Spleen (tissue), 7 donors: ENCODE data around the gene PLEKHG1.

Source experiments
- CTCF ChIP-seq, 11 experiments: fragments of 200-600 bp in 7 of 11; fragments of 450-650 bp in 4 of 11; sonication (generic) in 4 of 11; IDR thresholded peaks in 8 of 11; conservative IDR thresholded peaks in 3 of 11; 1 replicate in 7 of 11; 2 replicates in 4 of 11; pipeline versions ENCODE4 v1.4.0 to v1.8.0; 2016 to 2021; ENCODE audit warnings: antibody characterized with exemption in 11 of 11, inconsistent platforms in 4 of 11, mild to moderate bottlenecking in 1 of 11
- POLR2A ChIP-seq, 3 donors: fragments of 450-650 bp; IDR thresholded peaks; one replicate each; pipeline ENCODE4 v1.5.1; 2017; ENCODE audit warnings: antibody characterized with exemption in 3 of 3, mild to moderate bottlenecking in 1 of 3
- POLR2AphosphoS5 ChIP-seq, 3 donors: sonication (generic); formaldehyde crosslinking; IDR thresholded peaks; one replicate each; pipeline ENCODE4 v1.5.1; 2017; ENCODE audit warnings: antibody characterized with exemption in 3 of 3
- donor health status: DM: no; HTN: no; CAD: no; lungs with moderate emphysema.
- donor health status: DM: no; HTN: no; CAD: no.
- donor health status: DM: no; HTN: no; CAD: no.

GRCh38 chr6:150589852-150590251, 9.8 kb upstream of the PLEKHG1 start:
- TF ChIP-seq CTCF (IDR thresholded peaks at IDR 0.05 in 8 of 11, conservative IDR thresholded peaks at IDR 0.05 in 3 of 11) (no peak), POLR2AphosphoS5 (IDR thresholded peaks at IDR 0.05) (no peak), POLR2A (IDR thresholded peaks at IDR 0.05) (no peak)
